SU-DHL-6 (cell line): Measurements from ENCODE around the gene C2CD2L.

ENCODE experiments used
- EZH2phosphoT487 ChIP-seq: fragments of 200-600 bp; sonication (generic), shearing (Covaris generic); conservative IDR thresholded peaks from 2 replicates; pipeline ENCODE4 v1.6.1; 2018; ENCODE audit warnings: mild to moderate bottlenecking, antibody characterized with exemption, low read length, moderate library complexity, mixed read lengths
- TF ChIP-seq, protein P1 (sequence below): fragments of 200-600 bp; sonication (generic); IDR thresholded peaks from one replicate; pipeline ENCODE4 v1.5.1; 2017; ENCODE audit warnings: antibody characterized with exemption, mild to moderate bottlenecking, low read length, moderate library complexity; ENCODE audit not compliant: insufficient read depth, poor library complexity, severe bottlenecking

DNA sequence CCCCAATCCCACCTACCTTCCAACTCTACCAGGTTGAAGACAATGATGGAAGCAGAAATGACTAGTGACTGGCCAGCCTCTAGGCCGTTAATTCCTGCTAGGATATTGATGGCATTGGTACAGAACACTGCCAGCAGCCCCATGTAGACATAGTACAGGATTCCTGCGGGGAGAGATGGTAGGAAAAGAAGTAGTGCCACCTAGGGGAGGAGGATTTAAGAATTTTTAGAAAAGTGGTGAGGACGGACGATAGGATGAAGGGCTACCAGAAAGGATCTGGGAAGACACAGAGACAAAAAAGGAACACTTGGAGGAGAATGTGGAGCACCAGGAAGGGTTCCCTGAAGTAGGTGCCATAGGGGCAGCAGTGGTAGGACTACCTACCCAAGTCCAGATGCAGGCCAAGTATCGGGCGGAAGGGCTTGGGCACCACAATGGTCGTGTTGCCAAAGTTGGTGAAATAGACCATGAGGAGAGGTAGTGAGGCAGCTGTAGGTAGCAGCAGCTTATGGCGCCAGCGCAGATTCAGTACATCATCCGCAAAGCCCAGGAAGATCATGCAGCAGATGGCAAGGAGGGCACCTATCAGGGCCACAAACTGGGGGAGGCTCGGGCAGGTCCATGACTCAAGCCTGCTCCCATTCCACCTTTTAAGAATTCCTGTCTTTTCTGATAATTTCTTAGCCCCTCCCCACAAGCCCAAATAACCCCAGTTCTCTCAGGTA, 6.7 kb upstream of the C2CD2L start:
- TF ChIP-seq, protein P1, sequence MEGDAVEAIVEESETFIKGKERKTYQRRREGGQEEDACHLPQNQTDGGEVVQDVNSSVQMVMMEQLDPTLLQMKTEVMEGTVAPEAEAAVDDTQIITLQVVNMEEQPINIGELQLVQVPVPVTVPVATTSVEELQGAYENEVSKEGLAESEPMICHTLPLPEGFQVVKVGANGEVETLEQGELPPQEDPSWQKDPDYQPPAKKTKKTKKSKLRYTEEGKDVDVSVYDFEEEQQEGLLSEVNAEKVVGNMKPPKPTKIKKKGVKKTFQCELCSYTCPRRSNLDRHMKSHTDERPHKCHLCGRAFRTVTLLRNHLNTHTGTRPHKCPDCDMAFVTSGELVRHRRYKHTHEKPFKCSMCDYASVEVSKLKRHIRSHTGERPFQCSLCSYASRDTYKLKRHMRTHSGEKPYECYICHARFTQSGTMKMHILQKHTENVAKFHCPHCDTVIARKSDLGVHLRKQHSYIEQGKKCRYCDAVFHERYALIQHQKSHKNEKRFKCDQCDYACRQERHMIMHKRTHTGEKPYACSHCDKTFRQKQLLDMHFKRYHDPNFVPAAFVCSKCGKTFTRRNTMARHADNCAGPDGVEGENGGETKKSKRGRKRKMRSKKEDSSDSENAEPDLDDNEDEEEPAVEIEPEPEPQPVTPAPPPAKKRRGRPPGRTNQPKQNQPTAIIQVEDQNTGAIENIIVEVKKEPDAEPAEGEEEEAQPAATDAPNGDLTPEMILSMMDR: peak; percentile 22
- TF ChIP-seq EZH2phosphoT487: no peak
